HEK293 (cell line): Measurements from ENCODE around the gene FKBP5.

ENCODE experiments used
- BCL11B ChIP-seq: fragments of 450-650 bp; formaldehyde crosslinking; IDR thresholded peaks from 2 replicates; pipeline ENCODE4 v1.5.1; 2016; ENCODE audit warnings: low read depth, missing biosample characterization, missing genetic modification characterization
- ZNF37A ChIP-seq: fragments of 450-650 bp; IDR thresholded peaks from 2 replicates; pipeline ENCODE4 v1.5.1; 2018; ENCODE audit warnings: missing biosample characterization, missing genetic modification characterization
- ZNF747 ChIP-seq: fragments of 450-650 bp; formaldehyde crosslinking; IDR thresholded peaks from 2 replicates; pipeline ENCODE4 v1.5.1; 2016; ENCODE audit warnings: missing biosample characterization, missing genetic modification characterization
- TF ChIP-seq, protein P1 (sequence below): fragments of 450-650 bp; formaldehyde crosslinking; IDR thresholded peaks from 2 replicates; pipeline ENCODE4 v1.5.1; 2016; ENCODE audit warnings: missing biosample characterization, missing genetic modification characterization
- TF ChIP-seq, protein P2 (sequence below): fragments of 450-650 bp; formaldehyde crosslinking; IDR thresholded peaks from 2 replicates; pipeline ENCODE4 v1.5.1; 2017; ENCODE audit warnings: missing biosample characterization, missing genetic modification characterization

DNA sequence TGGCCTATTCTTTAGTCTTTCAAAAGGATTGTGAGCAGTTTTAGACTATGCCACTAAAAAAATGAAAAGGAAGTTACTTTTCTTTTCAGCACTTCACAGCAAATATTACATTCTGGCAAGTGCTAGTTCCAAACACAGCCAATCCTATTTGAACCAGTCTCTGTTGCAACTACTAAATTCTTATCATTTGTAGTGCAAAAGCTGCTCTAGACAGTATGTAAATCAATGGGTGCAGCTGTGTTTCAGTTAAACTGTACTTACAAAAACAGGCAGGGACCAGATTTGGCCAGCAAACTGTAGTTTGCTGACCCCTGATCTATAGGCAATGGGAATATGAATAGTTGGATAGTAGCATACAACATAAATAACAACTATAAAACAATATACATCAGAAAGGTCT is 107.9 kb downstream of the FKBP5 start:
- TF ChIP-seq ZNF37A (tag by site-specific recombination) (no peak), ZNF747 (no peak), BCL11B (tag by site-specific recombination) (no peak)
- TF ChIP-seq, protein P1, sequence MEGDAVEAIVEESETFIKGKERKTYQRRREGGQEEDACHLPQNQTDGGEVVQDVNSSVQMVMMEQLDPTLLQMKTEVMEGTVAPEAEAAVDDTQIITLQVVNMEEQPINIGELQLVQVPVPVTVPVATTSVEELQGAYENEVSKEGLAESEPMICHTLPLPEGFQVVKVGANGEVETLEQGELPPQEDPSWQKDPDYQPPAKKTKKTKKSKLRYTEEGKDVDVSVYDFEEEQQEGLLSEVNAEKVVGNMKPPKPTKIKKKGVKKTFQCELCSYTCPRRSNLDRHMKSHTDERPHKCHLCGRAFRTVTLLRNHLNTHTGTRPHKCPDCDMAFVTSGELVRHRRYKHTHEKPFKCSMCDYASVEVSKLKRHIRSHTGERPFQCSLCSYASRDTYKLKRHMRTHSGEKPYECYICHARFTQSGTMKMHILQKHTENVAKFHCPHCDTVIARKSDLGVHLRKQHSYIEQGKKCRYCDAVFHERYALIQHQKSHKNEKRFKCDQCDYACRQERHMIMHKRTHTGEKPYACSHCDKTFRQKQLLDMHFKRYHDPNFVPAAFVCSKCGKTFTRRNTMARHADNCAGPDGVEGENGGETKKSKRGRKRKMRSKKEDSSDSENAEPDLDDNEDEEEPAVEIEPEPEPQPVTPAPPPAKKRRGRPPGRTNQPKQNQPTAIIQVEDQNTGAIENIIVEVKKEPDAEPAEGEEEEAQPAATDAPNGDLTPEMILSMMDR (tag by site-specific recombination): no peak
- TF ChIP-seq, protein P2, sequence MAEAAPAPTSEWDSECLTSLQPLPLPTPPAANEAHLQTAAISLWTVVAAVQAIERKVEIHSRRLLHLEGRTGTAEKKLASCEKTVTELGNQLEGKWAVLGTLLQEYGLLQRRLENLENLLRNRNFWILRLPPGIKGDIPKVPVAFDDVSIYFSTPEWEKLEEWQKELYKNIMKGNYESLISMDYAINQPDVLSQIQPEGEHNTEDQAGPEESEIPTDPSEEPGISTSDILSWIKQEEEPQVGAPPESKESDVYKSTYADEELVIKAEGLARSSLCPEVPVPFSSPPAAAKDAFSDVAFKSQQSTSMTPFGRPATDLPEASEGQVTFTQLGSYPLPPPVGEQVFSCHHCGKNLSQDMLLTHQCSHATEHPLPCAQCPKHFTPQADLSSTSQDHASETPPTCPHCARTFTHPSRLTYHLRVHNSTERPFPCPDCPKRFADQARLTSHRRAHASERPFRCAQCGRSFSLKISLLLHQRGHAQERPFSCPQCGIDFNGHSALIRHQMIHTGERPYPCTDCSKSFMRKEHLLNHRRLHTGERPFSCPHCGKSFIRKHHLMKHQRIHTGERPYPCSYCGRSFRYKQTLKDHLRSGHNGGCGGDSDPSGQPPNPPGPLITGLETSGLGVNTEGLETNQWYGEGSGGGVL (tag by site-specific recombination): no peak
